Erythroblast (primary cell): Measurements from ENCODE around the gene CPB1.

Experiments used
- GATA1 ChIP-seq: IDR thresholded peaks from 2 replicates; pipeline ENCODE4 v1.6.1; 2011; ENCODE audit warnings: low read depth, mild to moderate bottlenecking, control low read depth, low read length, moderate library complexity
- POLR2A ChIP-seq: IDR thresholded peaks from 2 replicates; pipeline ENCODE4 v1.6.1; 2011; ENCODE audit warnings: mild to moderate bottlenecking, low read length

DNA sequence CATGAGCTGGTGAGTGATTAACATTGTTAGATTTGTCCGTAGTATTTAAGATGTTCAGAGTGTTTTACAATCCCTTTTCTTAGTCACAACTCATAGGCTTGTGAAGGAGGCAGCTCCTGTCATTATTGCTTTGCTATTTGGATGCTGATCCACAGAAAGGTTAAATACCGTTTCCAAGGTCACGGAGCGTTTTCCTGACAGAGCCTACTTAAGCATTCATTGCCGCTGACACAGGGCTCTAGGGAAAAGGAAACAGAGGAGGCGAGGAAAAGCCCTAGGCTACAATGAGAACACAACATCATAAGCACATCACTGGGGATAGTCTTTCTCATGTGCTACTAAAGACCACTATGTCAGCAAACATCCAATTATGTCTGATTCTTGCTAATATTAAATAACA lies 38.5 kb upstream of the CPB1 start:
- TF ChIP-seq POLR2A: no peak
- no peak for TF ChIP-seq GATA1
